Measurements from ENCODE around the gene BICRA. TPM values are rescaled to one million over a fixed set of nuclear protein-coding genes. Genes with fewer than 3 reads are reported as not detected.

BICRA gene
- total and polyA plus RNA-seq, 2 of the 8 experiments (the other 6 are each of a cell fraction or from before 2014, with no cell fraction given): 1.5 to 29.2 TPM

GRCh38 chr19:47704656-47705055 lies 95.7 kb downstream of the BICRA start:
- no peak overlapping the region for H2AFZ ChIP-seq (ENCODE audit: low read length)
- no peaks in the 10 kb centered on the region for H3K4me1 ChIP-seq (replicated peaks in 1 of 4; ENCODE audit: control insufficient read depth in 3 of 4, insufficient read depth in 4 of 4, low read length in 3 of 4)
- H3K79me1 ChIP-seq (ENCODE audit: low read depth, low read length): no peaks in the 10 kb centered on the region
- H3K27ac ChIP-seq (ENCODE audit: low read depth, low read length): no peak overlapping the region
- H3K4ac ChIP-seq (replicated peaks; ENCODE audit: insufficient read length, low read depth, low read length): no peak overlapping the region
- no peak overlapping the region for H3K9ac ChIP-seq (replicated peaks in 1 of 4; ENCODE audit: extremely low read depth in 1 of 4, low read depth in 3 of 4, low read length in 3 of 4)
- no peak overlapping the region for H2BK12ac ChIP-seq (ENCODE audit: low read depth, low read length)
- no peak overlapping the region for H3K23ac ChIP-seq (ENCODE audit: insufficient read length)
- H3K4me2 ChIP-seq (ENCODE audit: insufficient read depth in 1 of 2, low read depth in 2 of 2, low read length in 2 of 2): no peak overlapping the region
- H3K14ac ChIP-seq (ENCODE audit: insufficient read length): no peak overlapping the region
- H2BK5ac ChIP-seq (ENCODE audit: low read depth, low read length): no peak overlapping the region
- POLR2A ChIA-PET (ENCODE audit: partially characterized antibody): interaction anchor here (1.3 kb wide), 1 partner anchor 47 kb away, joined by 3 read pairs; no protein-coding TSS in a partner anchor
- H2BK15ac ChIP-seq (ENCODE audit: low read length): no peak overlapping the region
- no peaks in the 10 kb centered on the region for H3K79me2 ChIP-seq (ENCODE audit: control insufficient read depth in 1 of 2, insufficient read depth in 2 of 2, low read length in 2 of 2)
- 0 out of 2 replicates have a peak overlapping the region, but pooled peaks have one; percentile 35 for H4K8ac ChIP-seq (ENCODE audit: extremely low read depth, insufficient read depth, low read length)
- 87% methylated on average over 3 of the region's 3 CpGs; no CpG with 5 or more reads in 1 of the 2 experiments for WGBS, 2 experiments (ENCODE audit: extremely low coverage in 1 of 2, insufficient coverage in 1 of 2, insufficient read length in 1 of 2, insufficient replicate concordance in 2 of 2, low coverage in 1 of 2, low lambda C conversion rate in 2 of 2, missing lambda C conversion rate in 1 of 2)
- no peak overlapping the region for H3K4me3 ChIP-seq (ENCODE audit: extremely low read depth in 1 of 4, insufficient read depth in 2 of 4, low read depth in 3 of 4, low read length in 4 of 4)
- no peaks in the 10 kb centered on the region for H4K20me1 ChIP-seq (replicated peaks in 1 of 2; ENCODE audit: control insufficient read depth in 1 of 2, insufficient read depth in 2 of 2, low read length in 2 of 2)
- H3K18ac ChIP-seq (ENCODE audit: extremely low read depth, low read length): no peak overlapping the region
- FAIRE-seq (no peak), DNase-seq (ENCODE audit: low read depth in 1 of 2, low spot score in 2 of 2) (no peak)
- H4K91ac ChIP-seq (replicated peaks; ENCODE audit: insufficient read length, low read length): no peak overlapping the region
- H3K9me3 ChIP-seq (ENCODE audit: insufficient read depth in 2 of 2, low read depth in 1 of 2, low read length in 1 of 2): no peaks in the 10 kb centered on the region
- H3K27me3 ChIP-seq (replicated peaks in 1 of 4; ENCODE audit: control insufficient read depth in 3 of 4, extremely low read depth in 1 of 4, insufficient read depth in 3 of 4, low read length in 3 of 4): no peaks in the 10 kb centered on the region
- no peak overlapping the region for H3K56ac ChIP-seq (replicated peaks; ENCODE audit: insufficient read length, low read depth, low read length)
- no peak overlapping the region for H2BK20ac ChIP-seq (ENCODE audit: low read length)
- H2BK120ac ChIP-seq (replicated peaks; ENCODE audit: low read depth, low read length): no peak overlapping the region
- TF ChIP-seq, protein P1, sequence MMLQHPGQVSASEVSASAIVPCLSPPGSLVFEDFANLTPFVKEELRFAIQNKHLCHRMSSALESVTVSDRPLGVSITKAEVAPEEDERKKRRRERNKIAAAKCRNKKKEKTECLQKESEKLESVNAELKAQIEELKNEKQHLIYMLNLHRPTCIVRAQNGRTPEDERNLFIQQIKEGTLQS (IDR thresholded peaks at IDR 0.05; ENCODE audit: insufficient read depth, low read depth, low read length): no peak
- TF ChIP-seq SIRT6 (IDR thresholded peaks at IDR 0.05; ENCODE audit: low read length) (no peak), SRF (IDR thresholded peaks at IDR 0.05; ENCODE audit: low read depth, low read length) (no peak), JUN (IDR thresholded peaks at IDR 0.05; ENCODE audit: low read depth, low read length) (no peak), RBBP5 (IDR thresholded peaks at IDR 0.05; ENCODE audit: borderline replicate concordance, low read depth, low read length) (no peak), HDAC6 (IDR thresholded peaks at IDR 0.05; ENCODE audit: low read depth, low read length) (no peak), TBP (IDR thresholded peaks at IDR 0.05; ENCODE audit: low read depth, low read length) (no peak), GTF2F1 (IDR thresholded peaks at IDR 0.05; ENCODE audit: borderline replicate concordance, low read depth, low read length) (no peak), RAD21 (IDR thresholded peaks at IDR 0.05 in 1 of 2, conservative IDR thresholded peaks at IDR 0.05 in 1 of 2; ENCODE audit: low read depth in 2 of 2, low read length in 2 of 2) (no peak), CBX8 (IDR thresholded peaks at IDR 0.05; ENCODE audit: borderline replicate concordance, low read depth, low read length) (no peak), SP4 (IDR thresholded peaks at IDR 0.05; ENCODE audit: low read length) (no peak), SP2 (IDR thresholded peaks at IDR 0.05; ENCODE audit: low read length) (no peak)
- H2AK5ac ChIP-seq (ENCODE audit: low read depth, low read length): no peak overlapping the region
- H3K36me3 ChIP-seq (ENCODE audit: control insufficient read depth in 2 of 4, insufficient read depth in 4 of 4, low read length in 3 of 4): peaks cover 0 to 19% (median 3%) of the 10 kb centered on the region in 4 experiments; a peak in 5 of 8 replicates
- H3K23me2 ChIP-seq (ENCODE audit: low read depth, low read length): no peaks in the 10 kb centered on the region
- H4K5ac ChIP-seq (ENCODE audit: insufficient read length, low read depth, low read length): no peak overlapping the region
- CTCF ChIA-PET (ENCODE audit: partially characterized antibody): interaction anchor here (0.6 to 24.9 kb wide), 10 partner anchors 8 to 265 kb away, joined by 3 to 436 read pairs (median 17); partner anchors contain the start of genes EHD2 and KPTN

Data from H1 (cell line).